Stimulated activated naive CD4-positive, alpha-beta T cell (primary cell): ENCODE results near the gene PGP.
"Not testable (repeated sequence)": the region's sequence is repeated elsewhere in the genome, so short reads cannot be mapped to it uniquely, and the experiment has no call there.

Experiments used
- DNase-seq, 6 experiments: peaks; one replicate each; lab custom pipeline; 2025; lab: John Stamatoyannopoulos, UW

Gene PGP

DNA sequence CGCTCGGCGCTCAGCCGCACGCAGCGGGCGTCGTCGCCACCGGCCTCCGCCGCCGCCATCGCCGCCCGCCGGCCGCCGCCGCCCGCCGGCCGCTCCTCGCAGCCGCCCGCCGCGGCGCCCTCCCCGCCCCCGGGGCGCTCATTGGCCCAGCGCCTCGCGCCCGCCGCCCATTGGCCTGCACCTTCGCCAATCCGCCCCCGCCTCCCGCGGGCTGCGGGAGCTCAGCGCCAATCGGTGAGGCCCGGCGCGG is at the start of gene PGP:
PGP (minus strand) TSS at position 122 of the 250 bp plus-strand sequence; CDS start at position 59, 63 bp downstream.
- peak in 1 of 6 experiments; percentile 97 for DNase-seq

GRCh38 chr16:2263026-2263425 is 48.4 kb upstream of the PGP start:
- DNase-seq = not testable (repeated sequence)

DNA sequence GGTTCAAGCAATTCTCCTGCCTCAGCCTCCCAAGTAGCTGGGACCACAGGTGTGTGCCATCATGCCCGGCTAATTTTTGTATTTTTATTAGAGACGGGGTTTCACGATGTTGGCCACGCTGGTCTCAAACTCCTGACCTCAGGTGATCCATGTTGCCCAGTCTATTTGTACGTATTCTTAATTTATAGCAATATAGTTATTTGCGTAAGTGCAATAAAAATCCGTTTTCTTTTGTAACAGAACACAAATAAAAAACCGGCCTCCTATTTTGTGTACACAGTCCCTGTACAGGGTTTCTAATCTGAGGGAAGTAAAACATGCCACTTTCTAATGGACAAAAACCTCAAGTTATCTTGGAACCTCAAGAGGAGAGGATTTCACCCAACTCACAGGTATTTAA is 45.6 kb upstream of the PGP start:
- DNase-seq = no peak

DNA sequence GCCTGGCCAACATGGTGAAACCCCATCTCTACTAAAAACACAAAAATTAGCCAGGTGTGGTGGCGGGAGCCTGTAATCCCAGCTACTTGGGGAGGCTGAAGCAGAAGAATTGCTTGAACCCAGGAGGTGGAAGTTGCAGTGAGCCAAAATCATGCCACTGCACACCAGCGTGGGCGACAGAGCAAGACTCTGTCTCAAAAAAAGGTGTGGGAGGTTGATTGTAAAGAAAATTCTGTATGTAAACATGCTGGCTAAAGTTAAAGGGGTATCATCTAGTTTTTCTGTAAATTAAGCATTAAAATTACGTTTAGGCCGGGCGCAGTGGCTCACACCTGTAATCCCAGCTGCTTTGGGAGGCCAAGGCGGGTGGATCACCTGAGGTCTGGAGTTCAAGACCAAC is 43.9 kb upstream of the PGP start:
- DNase-seq = not testable (repeated sequence)

DNA sequence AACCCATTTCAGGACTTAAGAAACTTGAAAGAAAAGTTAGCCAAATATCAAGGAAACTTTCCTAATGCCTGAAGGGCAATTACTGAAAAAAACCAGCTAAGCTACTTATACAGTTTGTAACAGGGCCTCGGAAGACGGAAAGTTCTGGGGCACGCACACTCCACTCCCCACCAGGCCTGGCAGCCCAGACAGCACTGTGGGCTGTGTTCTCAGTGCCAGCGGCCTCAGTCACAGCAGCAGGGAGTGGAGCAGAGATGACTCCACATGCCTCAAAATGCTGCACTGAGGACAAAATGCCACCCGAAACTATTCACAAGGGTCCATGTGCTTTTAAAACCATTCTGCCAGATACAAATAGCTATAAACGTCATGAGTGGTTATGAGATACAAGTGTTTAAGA is 43.1 kb upstream of the PGP start:
- DNase-seq = no peak

DNA sequence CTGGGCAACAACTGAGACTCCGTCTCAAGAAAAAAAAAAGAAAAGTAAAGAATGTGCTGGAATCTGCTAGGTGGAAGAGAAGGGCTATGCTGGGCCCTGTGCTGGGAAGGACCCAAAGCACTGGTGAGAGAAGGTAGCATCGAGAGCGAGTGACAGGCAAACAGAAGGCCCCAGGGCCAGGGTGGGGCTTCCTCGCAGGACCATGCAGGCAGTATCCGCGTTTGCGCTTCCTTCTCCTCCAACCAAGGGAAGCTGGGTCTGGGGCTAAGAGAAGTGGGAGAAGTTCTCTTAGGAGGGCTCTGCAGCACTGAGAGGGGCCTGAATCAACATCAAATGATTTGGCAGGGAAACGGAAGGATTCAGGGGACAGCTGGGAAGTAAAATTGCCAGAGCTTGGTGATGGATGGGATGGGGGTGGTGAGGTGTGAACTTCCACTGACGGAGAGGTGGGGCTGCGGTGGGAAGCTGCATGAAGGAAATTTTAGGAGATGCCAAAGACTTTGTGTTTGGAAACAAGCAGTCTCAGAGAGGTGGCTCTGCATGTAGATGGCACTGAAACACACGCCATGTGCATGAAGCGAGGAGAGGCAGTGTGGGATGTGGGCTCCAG is 42.0 kb upstream of the PGP start:
- no peak for DNase-seq

GRCh38 chr16:2253293-2253692 is 38.7 kb upstream of the PGP start:
- DNase-seq = no peak

GRCh38 chr16:2252806-2253148 is 38.1 kb upstream of the PGP start:
- no peak for DNase-seq

DNA sequence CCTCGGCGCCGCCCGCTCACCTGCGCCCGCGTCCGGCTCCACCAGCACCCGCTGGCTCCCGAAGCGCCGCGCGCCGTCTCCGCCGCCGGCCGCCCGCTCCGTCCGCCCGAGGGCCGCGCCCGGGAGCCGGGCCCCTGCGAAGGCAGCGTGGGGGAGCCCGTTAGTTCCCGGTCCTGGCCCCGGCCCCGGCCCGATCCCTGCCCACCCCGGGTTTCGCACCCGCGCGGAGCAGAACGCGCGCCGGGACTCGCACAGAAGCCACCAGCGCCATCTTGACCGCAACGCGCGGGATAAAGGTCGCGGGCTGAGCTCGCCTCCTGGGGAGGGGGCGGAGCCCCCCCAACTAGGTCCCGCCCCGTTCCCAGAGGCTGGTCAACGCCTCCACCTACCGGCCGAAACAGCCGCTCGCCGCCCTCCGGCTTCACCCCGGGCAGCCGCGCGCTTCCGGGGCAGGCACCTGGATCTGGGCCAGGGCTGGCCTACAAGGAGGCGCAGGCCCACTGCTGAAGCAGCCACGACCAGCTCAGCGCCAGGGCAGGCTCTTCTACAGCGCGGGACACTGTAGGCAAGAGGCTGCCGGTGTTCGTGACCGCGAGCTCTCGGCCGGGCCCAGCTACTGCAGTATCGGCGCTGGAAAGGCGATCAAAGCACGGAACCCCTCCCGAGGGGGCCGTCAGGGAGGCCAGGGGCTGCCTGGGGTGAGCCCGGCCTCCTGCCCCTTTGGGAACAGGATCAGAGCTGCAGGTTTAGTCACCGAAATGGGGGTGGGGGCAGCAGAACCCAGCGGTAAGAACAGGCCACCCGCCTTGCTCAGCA is 36.9 kb upstream of the PGP start, which contains the start of gene ECI1:
ECI1 (minus strand) TSS at position 292 of the 816 bp plus-strand sequence; CDS start at position 271, 21 bp downstream.
- peak; percentile 45 to 78 (median 64) for DNase-seq

DNA sequence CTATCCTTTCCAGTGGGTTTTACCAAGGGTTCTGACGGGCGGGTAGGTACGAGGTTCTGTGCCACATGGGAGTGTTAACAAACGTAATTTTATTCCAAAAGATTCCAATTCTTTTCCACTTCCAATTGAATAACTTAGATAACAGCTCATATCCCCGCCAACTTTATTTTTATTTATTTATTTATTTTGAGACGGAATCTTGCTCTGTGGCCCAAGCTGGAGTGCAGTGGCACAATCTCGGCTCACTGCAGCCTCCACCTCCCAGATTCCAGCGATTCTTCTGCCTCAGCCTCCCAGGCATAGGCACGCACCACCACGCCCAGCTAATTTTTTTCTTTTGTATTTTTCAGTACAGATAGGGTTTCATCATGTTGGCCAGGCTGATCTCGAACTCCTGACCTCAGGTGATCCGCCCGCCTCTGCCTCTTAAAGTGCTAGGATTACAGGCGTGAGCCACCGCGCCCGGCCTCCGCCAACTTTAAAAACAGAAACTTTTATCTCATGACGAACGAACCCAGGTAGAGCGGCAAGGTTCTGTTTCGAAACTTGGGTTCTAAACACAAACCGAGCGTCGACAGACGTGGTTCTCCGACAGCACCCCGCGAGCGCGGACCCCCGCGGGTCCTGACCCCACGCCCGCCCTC is 36.1 kb upstream of the PGP start:
- DNase-seq = peak; percentile 23 to 61 (median 43)

DNA sequence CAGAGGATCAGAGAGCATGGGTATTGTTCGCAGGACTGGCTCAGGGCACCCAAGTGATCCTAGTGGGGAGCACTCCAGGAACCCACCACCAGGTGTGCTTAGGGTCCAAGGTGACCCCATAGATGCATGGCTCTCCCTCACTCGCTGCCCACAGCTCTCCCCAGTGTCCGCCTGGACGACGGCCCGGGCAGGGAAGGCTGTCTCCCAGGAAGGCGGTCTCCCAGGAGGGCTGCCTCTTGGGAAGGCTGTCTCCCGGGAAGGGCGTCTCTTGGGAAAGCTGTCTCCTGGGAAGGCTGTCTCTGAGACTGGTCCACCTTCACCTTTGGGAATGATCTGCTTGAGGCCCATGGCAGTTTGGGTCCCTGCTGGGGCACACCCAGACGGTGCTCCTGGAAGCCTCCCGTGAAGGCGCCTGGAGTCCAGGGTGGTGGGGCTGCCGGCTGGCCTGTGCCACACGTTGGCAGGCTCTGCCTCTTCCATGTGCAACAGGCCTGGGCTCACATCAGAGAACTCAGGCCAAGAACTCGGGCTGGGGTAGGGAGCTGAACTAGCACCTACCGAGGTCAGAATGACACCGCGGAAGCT is 31.8 kb upstream of the PGP start:
- DNase-seq = no peak

DNA sequence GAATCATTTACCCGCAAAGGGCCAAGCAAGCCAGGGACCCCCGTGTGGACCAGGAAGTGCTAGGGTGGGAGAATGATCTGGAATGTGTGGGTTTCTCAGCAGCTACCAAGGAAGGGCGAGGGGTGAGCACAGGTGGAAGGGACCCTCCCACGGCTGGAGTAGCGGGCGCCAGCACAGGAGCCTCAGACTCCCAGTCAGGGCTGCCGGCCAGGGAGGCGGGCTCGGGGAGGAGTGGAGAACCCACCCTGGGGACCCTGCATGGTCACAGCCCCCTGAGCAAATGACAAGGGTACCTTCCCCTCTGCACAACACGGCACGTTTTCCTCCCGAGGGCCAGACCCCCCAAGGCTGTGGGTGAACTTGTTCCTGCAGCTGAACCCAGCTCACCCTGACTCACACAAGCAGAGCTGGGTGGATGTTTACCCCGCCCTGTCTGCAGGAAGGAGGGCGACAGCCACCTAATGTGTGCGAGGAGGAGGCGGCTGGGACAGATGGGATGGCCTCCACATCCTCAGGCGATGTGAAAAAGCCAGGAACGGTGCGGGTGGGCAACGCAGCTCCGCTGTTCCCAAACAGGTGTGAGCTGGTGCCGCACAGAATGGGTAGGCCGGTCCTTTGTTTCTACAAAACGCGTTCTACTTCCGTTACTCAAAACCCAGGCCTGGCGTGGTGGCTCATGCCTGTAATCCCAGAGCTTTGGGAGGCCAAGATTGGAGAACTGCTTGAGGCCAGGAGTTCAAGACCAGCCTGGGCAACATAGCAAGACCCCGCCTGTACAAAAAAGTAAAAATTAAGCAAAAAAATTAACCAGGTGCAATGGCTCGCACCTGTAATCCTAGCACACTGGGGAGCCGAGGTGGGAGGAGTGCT is 30.5 kb upstream of the PGP start:
- no peak for DNase-seq

- no peak for DNase-seq
These were observed 29.7 kb upstream of the PGP start for GRCh38 chr16:2244301-2244700.

- DNase-seq = no peak
These were observed 29.1 kb upstream of the PGP start for GRCh38 chr16:2243781-2244180.

DNA sequence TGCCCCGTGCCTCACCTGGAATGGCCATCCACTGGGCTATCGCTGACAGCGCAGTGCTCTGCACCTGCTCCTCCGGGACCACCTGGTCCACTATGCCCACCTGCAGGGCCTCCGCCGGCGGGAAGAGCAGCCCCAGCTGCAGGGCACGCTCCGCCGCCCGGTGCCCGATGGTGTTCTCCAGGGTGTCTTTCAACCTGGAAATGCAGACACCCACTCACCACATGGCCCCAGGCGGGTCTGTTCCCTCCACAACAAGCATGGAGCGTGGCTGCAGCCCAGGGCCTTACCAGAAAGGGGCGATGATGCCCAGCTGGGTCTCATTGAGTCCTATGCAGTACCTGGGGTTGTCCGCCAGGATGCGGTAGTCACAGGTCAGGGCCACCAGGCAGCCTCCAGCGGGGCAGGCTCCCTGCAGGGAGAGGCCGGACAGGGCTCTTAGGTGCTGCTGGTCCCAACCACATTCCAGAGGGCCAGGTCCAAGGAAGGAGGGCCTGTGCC is 28.4 kb upstream of the PGP start:
- DNase-seq = no peak

- no peak for DNase-seq
These were observed 28.0 kb upstream of the PGP start for GRCh38 chr16:2242598-2242997.

GRCh38 chr16:2240331-2240730 is 25.7 kb upstream of the PGP start:
- DNase-seq = not testable (repeated sequence)

- DNase-seq = no peak
These were observed 24.4 kb upstream of the PGP start for GRCh38 chr16:2238838-2239675.

DNA sequence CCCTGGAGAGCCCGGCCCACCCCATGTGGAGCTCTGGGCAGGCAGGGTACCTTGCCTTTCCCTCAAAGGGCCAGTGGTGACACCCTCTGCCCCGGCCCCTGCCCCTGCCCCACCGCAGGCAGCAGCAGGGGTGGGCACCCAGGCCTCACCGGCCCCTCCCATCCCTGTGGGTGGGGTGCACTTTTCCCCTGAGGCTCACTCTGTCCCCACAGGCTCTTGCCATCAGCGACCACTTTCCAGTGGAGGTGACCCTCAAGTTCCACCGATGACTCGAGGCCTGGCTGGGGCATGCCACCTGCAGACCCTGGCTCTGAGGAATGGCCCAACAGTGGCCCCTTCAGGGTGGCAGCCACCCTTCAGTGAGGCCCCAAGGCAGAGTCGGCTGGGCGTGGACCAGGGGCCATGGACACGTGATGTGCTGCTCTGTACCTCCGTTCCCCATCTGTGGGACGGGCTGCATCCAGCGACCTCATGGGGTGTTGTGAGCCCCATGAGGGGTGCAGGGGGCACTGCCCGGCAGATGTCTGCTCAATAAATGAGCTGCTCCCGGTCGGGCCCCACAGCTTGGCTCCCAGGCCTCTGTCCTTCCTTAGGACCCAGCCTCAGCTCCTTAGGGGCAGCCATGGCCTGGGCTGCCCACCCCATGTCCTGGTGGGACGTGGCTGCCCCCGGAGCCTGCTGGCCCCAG is 23.7 kb upstream of the PGP start:
- DNase-seq = no peak

GRCh38 chr16:2237493-2238149 is 23.0 kb upstream of the PGP start:
- no peak for DNase-seq
